HepG2 (cell line): ENCODE measurements around the gene ARVCF. TPM values are rescaled to one million over a fixed set of nuclear protein-coding genes. Genes with fewer than 3 reads are reported as not detected.
A peak's percentile ranks its signal among the peaks of the same experiment; 100 is the strongest.

Source experiments
- FOXM1 ChIP-seq: sonication (generic); formaldehyde crosslinking; IDR thresholded peaks from 2 replicates; pipeline ENCODE4 v1.5.0; 2020; ENCODE audit warnings: missing genetic modification reagents
- GRHL1 ChIP-seq: sonication (generic); formaldehyde crosslinking; conservative IDR thresholded peaks from 2 replicates; pipeline ENCODE4 v1.8.0; 2022; ENCODE audit warnings: missing genetic modification reagents
- MBD4 ChIP-seq: IDR thresholded peaks from 2 replicates; pipeline ENCODE4 v1.6.1; 2012; ENCODE audit warnings: low read length, inconsistent platforms, borderline replicate concordance
- MIER2 ChIP-seq: IDR thresholded peaks from 2 replicates; pipeline ENCODE4 v1.6.1; 2016; ENCODE audit warnings: missing biosample characterization, missing genetic modification reagents
- MLLT10 ChIP-seq: sonication (generic); formaldehyde crosslinking; IDR thresholded peaks from 2 replicates; pipeline ENCODE4 v1.4.0; 2020; ENCODE audit warnings: missing genetic modification reagents
- RFX1 ChIP-seq: fragments of 450-650 bp; IDR thresholded peaks from 2 replicates; pipeline ENCODE4 v1.6.1; 2017
- SAFB2 ChIP-seq: sonication (generic); formaldehyde crosslinking; IDR thresholded peaks from 2 replicates; pipeline ENCODE4 v1.5.1; 2020; ENCODE audit warnings: missing genetic modification reagents, low read depth, mild to moderate bottlenecking, borderline replicate concordance
- SOX13 ChIP-seq, 3 experiments: fragments of 450-650 bp in 1 of 3; sonication (generic) in 1 of 3; formaldehyde crosslinking in 1 of 3; IDR thresholded peaks in 2 of 3; conservative IDR thresholded peaks in 1 of 3; 2 replicates each; pipeline versions ENCODE4 v1.5.0 to v1.6.1; 2016 to 2020; ENCODE audit warnings: antibody characterized with exemption in 1 of 3, mild to moderate bottlenecking in 1 of 3, missing compliant biosample characterization in 1 of 3, missing genetic modification reagents in 1 of 3, moderate library complexity in 1 of 3
- ZC3H4 ChIP-seq: sonication (generic); formaldehyde crosslinking; IDR thresholded peaks from 2 replicates; pipeline ENCODE4 v1.4.0; 2020; ENCODE audit warnings: missing genetic modification reagents, borderline replicate concordance
- ZIK1 ChIP-seq: sonication (generic); formaldehyde crosslinking; IDR thresholded peaks from 2 replicates; pipeline ENCODE4 v1.5.0; 2020; ENCODE audit warnings: mild to moderate bottlenecking, low read depth, missing genetic modification reagents, borderline replicate concordance
- ZNF207 ChIP-seq: fragments of 450-650 bp; IDR thresholded peaks from 2 replicates; pipeline ENCODE4 v1.6.1; 2016; ENCODE audit warnings: antibody characterized with exemption, borderline replicate concordance
- ZNF234 ChIP-seq: sonication (generic); formaldehyde crosslinking; conservative IDR thresholded peaks from 2 replicates; pipeline ENCODE4 v1.5.1; 2020; ENCODE audit warnings: mild to moderate bottlenecking, missing genetic modification reagents
- ZNF280B ChIP-seq: sonication (generic); formaldehyde crosslinking; IDR thresholded peaks from 2 replicates; pipeline ENCODE4 v1.5.0; 2020; ENCODE audit warnings: missing genetic modification reagents, mild to moderate bottlenecking, borderline replicate concordance
- ZNF34 ChIP-seq: sonication (generic); formaldehyde crosslinking; IDR thresholded peaks from 2 replicates; pipeline ENCODE4 v1.4.0; 2020; ENCODE audit warnings: mild to moderate bottlenecking, missing genetic modification reagents, borderline replicate concordance
- ZNF354B ChIP-seq: sonication (generic); formaldehyde crosslinking; IDR thresholded peaks from 2 replicates; pipeline ENCODE4 v1.8.0; 2022; ENCODE audit warnings: mild to moderate bottlenecking, missing genetic modification reagents
- ZNF367 ChIP-seq: sonication (generic); formaldehyde crosslinking; IDR thresholded peaks from 2 replicates; pipeline ENCODE4 v1.4.0; 2020; ENCODE audit warnings: missing genetic modification reagents, borderline replicate concordance
- ZNF484 ChIP-seq: sonication (generic); formaldehyde crosslinking; IDR thresholded peaks from 2 replicates; pipeline ENCODE4 v1.5.1; 2020; ENCODE audit warnings: mild to moderate bottlenecking, low read depth, missing genetic modification reagents, borderline replicate concordance
- ZNF619 ChIP-seq: sonication (generic); formaldehyde crosslinking; IDR thresholded peaks from 2 replicates; pipeline ENCODE4 v1.4.0; 2020; ENCODE audit warnings: mild to moderate bottlenecking, missing genetic modification reagents
- ZNF709 ChIP-seq: sonication (generic); formaldehyde crosslinking; IDR thresholded peaks from 2 replicates; pipeline ENCODE4 v1.5.0; 2020; ENCODE audit warnings: mild to moderate bottlenecking, missing genetic modification reagents
- ZNF850 ChIP-seq: sonication (generic); formaldehyde crosslinking; conservative IDR thresholded peaks from 2 replicates; pipeline ENCODE4 v1.9.0; 2021; ENCODE audit warnings: mild to moderate bottlenecking, missing genetic modification reagents
- ZSCAN30 ChIP-seq: sonication (generic); formaldehyde crosslinking; IDR thresholded peaks from 2 replicates; pipeline ENCODE4 v1.5.0; 2020; ENCODE audit warnings: mild to moderate bottlenecking, missing genetic modification reagents
- polyA plus RNA-seq, 8 experiments: library from polyadenylated mRNA; depleted of rRNA in 3 of 8; stranded (reverse) in 7 of 8; unstranded in 1 of 8; fragments of >200 nt; fragmentation: Illumina TruSeq in 4 of 8; extraction: Trizol in 4 of 8; gene quantifications; 2 replicates each; pipeline versions ENCODE4 v1.2.1 to v1.2.3, GENCODE V29; 2011 to 2016; ENCODE audit warnings: low read depth in 4 of 8, missing spikeins in 1 of 8, mixed read lengths in 1 of 8; ENCODE audit not compliant: insufficient read depth in 1 of 8
- total RNA-seq, 5 experiments: library from RNA; depleted of rRNA; stranded (reverse); fragments of >200 nt; fragmentation: Illumina TruSeq; extraction: Trizol; gene quantifications; 2 replicates each; pipeline ENCODE4 v1.2.3, GENCODE V29; 2016; ENCODE audit warnings: low read depth in 1 of 5
- TF ChIP-seq, protein P1 (sequence below): sonication (generic); formaldehyde crosslinking; IDR thresholded peaks from 2 replicates; pipeline ENCODE4 v1.5.0; 2020; ENCODE audit warnings: missing genetic modification reagents, mild to moderate bottlenecking, borderline replicate concordance
- TF ChIP-seq, protein P2 (sequence below): IDR thresholded peaks from 2 replicates; pipeline ENCODE4 v1.6.1; 2016; ENCODE audit warnings: mild to moderate bottlenecking
- TF ChIP-seq, protein P3 (sequence below): sonication (generic); formaldehyde crosslinking; IDR thresholded peaks from 2 replicates; pipeline ENCODE4 v1.4.0; 2020; ENCODE audit warnings: mild to moderate bottlenecking, missing genetic modification reagents

Gene ARVCF
- total and polyA plus RNA-seq, 2 of the 13 experiments (the other 11 are each of a cell fraction or from before 2014, with no cell fraction given): 16.4 to 17.7 TPM

- no peak for TF ChIP-seq GRHL1 (CRISPR knock-in tag)
- no peak for TF ChIP-seq SOX13 (IDR thresholded peaks at IDR 0.05)
- TF ChIP-seq SOX13 (CRISPR knock-in tag; conservative IDR thresholded peaks at IDR 0.05 in 1 of 2, IDR thresholded peaks at IDR 0.05 in 1 of 2): no peak
- no peak for TF ChIP-seq SAFB2 (CRISPR knock-in tag)
- TF ChIP-seq ZNF234: no peak
- TF ChIP-seq MIER2 (CRISPR knock-in tag): no peak
- no peak for TF ChIP-seq MLLT10
- peak; percentile 46; the same call in 1 of the 2 replicates for TF ChIP-seq ZNF280B (CRISPR knock-in tag)
- TF ChIP-seq ZNF619 (CRISPR knock-in tag): no peak
- no peak for TF ChIP-seq ZNF850 (CRISPR knock-in tag)
- TF ChIP-seq, protein P1, sequence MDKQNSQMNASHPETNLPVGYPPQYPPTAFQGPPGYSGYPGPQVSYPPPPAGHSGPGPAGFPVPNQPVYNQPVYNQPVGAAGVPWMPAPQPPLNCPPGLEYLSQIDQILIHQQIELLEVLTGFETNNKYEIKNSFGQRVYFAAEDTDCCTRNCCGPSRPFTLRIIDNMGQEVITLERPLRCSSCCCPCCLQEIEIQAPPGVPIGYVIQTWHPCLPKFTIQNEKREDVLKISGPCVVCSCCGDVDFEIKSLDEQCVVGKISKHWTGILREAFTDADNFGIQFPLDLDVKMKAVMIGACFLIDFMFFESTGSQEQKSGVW: no peak
- TF ChIP-seq ZNF354B: no peak
- TF ChIP-seq, protein P2, sequence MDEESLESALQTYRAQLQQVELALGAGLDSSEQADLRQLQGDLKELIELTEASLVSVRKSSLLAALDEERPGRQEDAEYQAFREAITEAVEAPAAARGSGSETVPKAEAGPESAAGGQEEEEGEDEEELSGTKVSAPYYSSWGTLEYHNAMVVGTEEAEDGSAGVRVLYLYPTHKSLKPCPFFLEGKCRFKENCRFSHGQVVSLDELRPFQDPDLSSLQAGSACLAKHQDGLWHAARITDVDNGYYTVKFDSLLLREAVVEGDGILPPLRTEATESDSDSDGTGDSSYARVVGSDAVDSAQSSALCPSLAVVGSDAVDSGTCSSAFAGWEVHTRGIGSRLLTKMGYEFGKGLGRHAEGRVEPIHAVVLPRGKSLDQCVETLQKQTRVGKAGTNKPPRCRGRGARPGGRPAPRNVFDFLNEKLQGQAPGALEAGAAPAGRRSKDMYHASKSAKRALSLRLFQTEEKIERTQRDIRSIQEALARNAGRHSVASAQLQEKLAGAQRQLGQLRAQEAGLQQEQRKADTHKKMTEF (CRISPR knock-in tag): no peak
- no peak for TF ChIP-seq ZNF34
- TF ChIP-seq ZC3H4 (CRISPR knock-in tag): peak; percentile 57; the same call in 1 of the 2 replicates
- no peak for TF ChIP-seq ZIK1 (CRISPR knock-in tag)
- TF ChIP-seq, protein P3, sequence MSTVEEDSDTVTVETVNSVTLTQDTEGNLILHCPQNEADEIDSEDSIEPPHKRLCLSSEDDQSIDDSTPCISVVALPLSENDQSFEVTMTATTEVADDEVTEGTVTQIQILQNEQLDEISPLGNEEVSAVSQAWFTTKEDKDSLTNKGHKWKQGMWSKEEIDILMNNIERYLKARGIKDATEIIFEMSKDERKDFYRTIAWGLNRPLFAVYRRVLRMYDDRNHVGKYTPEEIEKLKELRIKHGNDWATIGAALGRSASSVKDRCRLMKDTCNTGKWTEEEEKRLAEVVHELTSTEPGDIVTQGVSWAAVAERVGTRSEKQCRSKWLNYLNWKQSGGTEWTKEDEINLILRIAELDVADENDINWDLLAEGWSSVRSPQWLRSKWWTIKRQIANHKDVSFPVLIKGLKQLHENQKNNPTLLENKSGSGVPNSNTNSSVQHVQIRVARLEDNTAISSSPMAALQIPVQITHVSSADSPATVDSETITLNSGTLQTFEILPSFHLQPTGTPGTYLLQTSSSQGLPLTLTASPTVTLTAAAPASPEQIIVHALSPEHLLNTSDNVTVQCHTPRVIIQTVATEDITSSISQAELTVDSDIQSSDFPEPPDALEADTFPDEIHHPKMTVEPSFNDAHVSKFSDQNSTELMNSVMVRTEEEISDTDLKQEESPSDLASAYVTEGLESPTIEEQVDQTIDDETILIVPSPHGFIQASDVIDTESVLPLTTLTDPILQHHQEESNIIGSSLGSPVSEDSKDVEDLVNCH (CRISPR knock-in tag): no peak
- TF ChIP-seq ZSCAN30 (CRISPR knock-in tag): no peak
- TF ChIP-seq ZNF484 (CRISPR knock-in tag): no peak
- no peak for TF ChIP-seq RFX1
- TF ChIP-seq ZNF367 (CRISPR knock-in tag): no peak
- TF ChIP-seq ZNF207: no peak
- no peak for TF ChIP-seq MBD4
- TF ChIP-seq ZNF709 (CRISPR knock-in tag): no peak
- TF ChIP-seq FOXM1 (CRISPR knock-in tag): no peak
These were observed 59.2 kb downstream of the ARVCF start (continued) for GRCh38 chr22:19957445-19957844.
